A549 (cell line): ENCODE data around the gene FAM89A. TPM values are rescaled to one million over a fixed set of nuclear protein-coding genes. Genes with fewer than 3 reads are reported as not detected.

Source experiments
- ATAC-seq, 2 experiments: fragments of 200-7000 bp in 1 of 2; fragments of >200 bp in 1 of 2; cut with Nextera tagmentation in 1 of 2; cut with Tn5 transposase in 1 of 2; 3 replicates each; pipeline versions ENCODE4 v1.8.0 to v1.9.1; 2018 to 2020; ENCODE audit warnings: mild to moderate bottlenecking in 1 of 2, moderate library complexity in 1 of 2
- CTCF ChIA-PET: fragments of 300-600 bp; sonication (Branson Sonifier 250); formaldehyde crosslinking; extraction: SDS; loops from one replicate; lab custom pipeline; 2021; ENCODE audit warnings: antibody characterized with exemption, inconsistent platforms; lab: Yijun Ruan, JAX
- POLR2A ChIA-PET: fragments of 350-600 bp; formaldehyde crosslinking; extraction: SDS; loops from one replicate; lab custom pipeline; 2021; ENCODE audit warnings: antibody characterized with exemption, inconsistent platforms; lab: Yijun Ruan, JAX
- DNase-seq, 2 experiments: peaks; one replicate each; pipeline versions ENCODE4 v3.0.0 to v3.0.0-alpha.2; 2011 to 2016; ENCODE audit warnings: low read depth in 1 of 2, low spot score in 1 of 2
- FAIRE-seq: peaks from 2 replicates; lab custom pipeline; 2011; peaks lifted over from hg19 to GRCh38; lab: Jason Lieb, UNC
- H3K27ac ChIP-seq, 2 experiments: fragments of >200 bp; sonication (Bioruptor Twin); formaldehyde crosslinking; 3 replicates each; pipeline ENCODE4 v1.5.1; 2016 to 2017
- H3K4me1 ChIP-seq: fragments of >200 bp; sonication (Bioruptor Twin); formaldehyde crosslinking; 3 replicates; pipeline ENCODE4 v1.6.1; 2016
- H3K4me2 ChIP-seq: fragments of >200 bp; sonication (Bioruptor Twin); formaldehyde crosslinking; 3 replicates; pipeline ENCODE4 v1.6.1; 2016
- H3K4me3 ChIP-seq: fragments of >200 bp; sonication (Bioruptor Twin); formaldehyde crosslinking; 3 replicates; pipeline ENCODE4 v1.5.1; 2016
- H3K9me3 ChIP-seq: fragments of >200 bp; sonication (Bioruptor Twin); formaldehyde crosslinking; 3 replicates; pipeline ENCODE4 v1.6.1; 2016
- ATOH8 ChIP-seq: fragments of 250-450 bp; sonication (Bioruptor Pico); IDR thresholded peaks from 2 replicates; pipeline ENCODE4 v1.5.0; 2020; ENCODE audit warnings: low read depth, mild to moderate bottlenecking, moderate library complexity
- CBX2 ChIP-seq: fragments of 200-600 bp; sonication (generic); IDR thresholded peaks from 2 replicates; pipeline ENCODE4 v1.6.1; 2016; ENCODE audit warnings: low read depth, mild to moderate bottlenecking, borderline replicate concordance
- CEBPB ChIP-seq, 2 experiments: fragments of >200 bp in 1 of 2; sonication (Bioruptor Twin) in 1 of 2; formaldehyde crosslinking in 1 of 2; IDR thresholded peaks; 2 replicates each; pipeline ENCODE4 v1.6.1; 2012 to 2016
- CHD2 ChIP-seq: fragments of 150-350 bp; IDR thresholded peaks from 2 replicates; pipeline ENCODE4 v1.6.1; 2014; ENCODE audit warnings: low read length; ENCODE audit not compliant: partially characterized antibody
- CTCF ChIP-seq: fragments of >200 bp; sonication (Bioruptor Twin); formaldehyde crosslinking; IDR thresholded peaks from 3 replicates; pipeline ENCODE4 v1.5.1; 2016
- EP300 ChIP-seq, 2 experiments: fragments of >200 bp; sonication (Bioruptor Twin); formaldehyde crosslinking; IDR thresholded peaks; 2 replicates in 1 of 2; 3 replicates in 1 of 2; pipeline ENCODE4 v1.6.1; 2016 to 2017
- FOSB ChIP-seq: fragments of 250-450 bp; sonication (Bioruptor Pico); IDR thresholded peaks from 2 replicates; pipeline ENCODE4 v1.5.0; 2020; ENCODE audit warnings: mild to moderate bottlenecking, moderate library complexity
- FOSL2 ChIP-seq, 2 experiments: fragments of 450-650 bp in 1 of 2; fragments of >200 bp in 1 of 2; sonication (Bioruptor Twin) in 1 of 2; formaldehyde crosslinking; IDR thresholded peaks; 2 replicates each; pipeline versions ENCODE4 v1.5.0 to v1.6.1; 2016 to 2020; ENCODE audit warnings: mild to moderate bottlenecking in 1 of 2, moderate library complexity in 1 of 2
- FOXS1 ChIP-seq: fragments of 250-450 bp; sonication (Bioruptor Pico); IDR thresholded peaks from 2 replicates; pipeline ENCODE4 v1.5.0; 2020; ENCODE audit warnings: mild to moderate bottlenecking, moderate library complexity
- HDAC2 ChIP-seq: fragments of 200-600 bp; sonication (generic); IDR thresholded peaks from 2 replicates; pipeline ENCODE4 v1.6.1; 2016
- HEYL ChIP-seq: fragments of 250-450 bp; sonication (Bioruptor Pico); IDR thresholded peaks from 2 replicates; pipeline ENCODE4 v1.8.0; 2021; ENCODE audit warnings: mild to moderate bottlenecking, moderate library complexity
- HOXB5 ChIP-seq: fragments of 250-450 bp; sonication (Bioruptor Pico); IDR thresholded peaks from 2 replicates; pipeline ENCODE4 v1.5.0; 2020; ENCODE audit warnings: mild to moderate bottlenecking, moderate library complexity
- JUN ChIP-seq, 2 experiments: fragments of >200 bp; sonication (Bioruptor Twin); formaldehyde crosslinking; IDR thresholded peaks; 2 replicates in 1 of 2; 3 replicates in 1 of 2; pipeline ENCODE4 v1.6.1; 2016 to 2017
- JUNB ChIP-seq: fragments of >200 bp; sonication (Bioruptor Twin); formaldehyde crosslinking; IDR thresholded peaks from 2 replicates; pipeline ENCODE4 v1.6.1; 2016
- KDM5A ChIP-seq: fragments of 200-600 bp; sonication (generic); IDR thresholded peaks from 2 replicates; pipeline ENCODE4 v1.6.1; 2016; ENCODE audit warnings: antibody characterized with exemption, mild to moderate bottlenecking
- MYC ChIP-seq: IDR thresholded peaks from 2 replicates; pipeline ENCODE4 v1.6.1; 2012; ENCODE audit warnings: mild to moderate bottlenecking, inconsistent platforms, low read length, improper control_type of control experiment, borderline replicate concordance
- PBX3 ChIP-seq: IDR thresholded peaks from 2 replicates; pipeline ENCODE4 v1.6.1; 2012
- POLR2A ChIP-seq: IDR thresholded peaks from 2 replicates; pipeline ENCODE4 v1.6.1; 2012; ENCODE audit warnings: mild to moderate bottlenecking, low read length
- POLR2AphosphoS2 ChIP-seq: conservative IDR thresholded peaks from 2 replicates; pipeline ENCODE4 v1.6.1; 2012; ENCODE audit warnings: low read length, improper control_type of control experiment, inconsistent platforms
- RAD21 ChIP-seq, 2 experiments: fragments of >200 bp in 1 of 2; sonication (Bioruptor Twin) in 1 of 2; formaldehyde crosslinking in 1 of 2; IDR thresholded peaks in 1 of 2; conservative IDR thresholded peaks in 1 of 2; 2 replicates in 1 of 2; 3 replicates in 1 of 2; pipeline ENCODE4 v1.6.1; 2012 to 2018; ENCODE audit warnings: inconsistent platforms in 1 of 2
- RARB ChIP-seq: fragments of 250-450 bp; sonication (Bioruptor Pico); IDR thresholded peaks from 2 replicates; pipeline ENCODE4 v1.8.0; 2021; ENCODE audit warnings: mild to moderate bottlenecking, moderate library complexity
- RCOR1 ChIP-seq: fragments of 150-350 bp; IDR thresholded peaks from 2 replicates; pipeline ENCODE4 v1.6.1; 2014; ENCODE audit warnings: antibody characterized with exemption, low read length, low read depth
- REST ChIP-seq: fragments of 200-600 bp; sonication (generic); IDR thresholded peaks from 2 replicates; pipeline ENCODE4 v1.6.1; 2016; ENCODE audit warnings: antibody characterized with exemption, mild to moderate bottlenecking, moderate library complexity
- SMC3 ChIP-seq: fragments of >200 bp; sonication (Bioruptor Twin); formaldehyde crosslinking; IDR thresholded peaks from 3 replicates; pipeline ENCODE4 v1.6.1; 2018; ENCODE audit warnings: inconsistent platforms
- SREBF2 ChIP-seq: fragments of 450-650 bp; IDR thresholded peaks from 2 replicates; pipeline ENCODE4 v1.6.1; 2014; ENCODE audit warnings: mild to moderate bottlenecking, moderate library complexity
- TFCP2L1 ChIP-seq: fragments of 250-450 bp; sonication (Bioruptor Pico); IDR thresholded peaks from 2 replicates; pipeline ENCODE4 v1.5.0; 2021; ENCODE audit warnings: mild to moderate bottlenecking
- TP53 ChIP-seq: fragments of 250-450 bp; sonication (Bioruptor Pico); IDR thresholded peaks from 2 replicates; pipeline ENCODE4 v1.5.0; 2021; ENCODE audit warnings: mild to moderate bottlenecking, moderate library complexity
- ZNF302 ChIP-seq: fragments of 250-450 bp; sonication (Bioruptor Pico); IDR thresholded peaks from 2 replicates; pipeline ENCODE4 v1.9.0; 2021; ENCODE audit warnings: inconsistent platforms, mild to moderate bottlenecking, moderate library complexity
- whole genome bisulfite sequencing: methylation state at CpG from one replicate; pipeline ENCODE4 v1.1.6; 2017; ENCODE audit errors: missing lambda C conversion rate; 5-methylcytosine and 5-hydroxymethylcytosine counted together
- polyA plus RNA-seq, 4 experiments: library from polyadenylated mRNA; depleted of rRNA in 3 of 4; stranded (reverse); fragments of >200 nt; fragmentation: RNase III in 1 of 4; extraction: RNeasy Plus Mini Kit Qiagen cat#74134 plus additional on column Dnase treatment in 1 of 4; gene quantifications; 2 replicates in 3 of 4; 3 replicates in 1 of 4; pipeline ENCODE4 v1.2.3, GENCODE V29; 2011 to 2017

Gene FAM89A
- polyA plus RNA-seq, 2 of the 4 experiments (the other 2 are of a cell fraction), result 13.3 to 25.3 TPM

- peaks cover 19% of the 10 kb centered on the region for H3K4me1 ChIP-seq
- no peak overlapping the region for H3K4me3 ChIP-seq
- no peak overlapping the region for H3K4me2 ChIP-seq
- H3K9me3 ChIP-seq, result no peaks in the 10 kb centered on the region
- TF ChIP-seq KDM5A (no peak), CTCF (no peak), RARB (CRISPR knock-in tag) (no peak), TP53 (no peak), CHD2 (no peak), POLR2A (no peak), ZNF302 (no peak), HOXB5 (CRISPR knock-in tag) (no peak), CEBPB (IDR thresholded peaks at IDR 0.05) (no peak), FOSB (no peak), REST (no peak), MYC (no peak), HDAC2 (no peak)
- DNase-seq (no peak), FAIRE-seq (no peak), ATAC-seq (no peak)
- ChIA-PET CTCF (no interaction called here), POLR2A (no interaction called here)
- no peak overlapping the region for H3K27ac ChIP-seq
- 97% methylated on average over 4 of the region's 4 CpGs for WGBS
These were observed 63.7 kb downstream of the FAM89A start for GRCh38 chr1:230976360-230976759.

GRCh38 chr1:230975636-230976035 is 64.4 kb downstream of the FAM89A start:
- ChIA-PET CTCF (no interaction called here), POLR2A (no interaction called here)
- H3K4me1 ChIP-seq, result peaks cover 16% of the 10 kb centered on the region
- H3K4me3 ChIP-seq, result no peak overlapping the region
- H3K4me2 ChIP-seq, result no peak overlapping the region
- 79% methylated on average over 3 of the region's 3 CpGs for WGBS
- H3K27ac ChIP-seq, result no peak overlapping the region
- no peak for FAIRE-seq
- no peak for ATAC-seq
- no peak for DNase-seq
- no peak for TF ChIP-seq PBX3
- TF ChIP-seq SMC3, result no peak
- no peak for TF ChIP-seq CBX2
- TF ChIP-seq FOXS1 (CRISPR knock-in tag), result no peak
- no peak for TF ChIP-seq FOSL2 (IDR thresholded peaks at IDR 0.05)
- TF ChIP-seq FOSL2 (CRISPR knock-in tag; IDR thresholded peaks at IDR 0.05), result no peak
- TF ChIP-seq JUNB, result no peak
- TF ChIP-seq REST, result no peak
- TF ChIP-seq TFCP2L1 (CRISPR knock-in tag), result no peak
- TF ChIP-seq EP300 (IDR thresholded peaks at IDR 0.05), result no peak
- TF ChIP-seq HEYL (CRISPR knock-in tag), result no peak
- no peak for TF ChIP-seq ATOH8 (CRISPR knock-in tag)
- TF ChIP-seq HOXB5 (CRISPR knock-in tag), result no peak
- TF ChIP-seq SREBF2, result no peak
- no peak for TF ChIP-seq POLR2AphosphoS2
- TF ChIP-seq JUN (IDR thresholded peaks at IDR 0.05), result no peak
- TF ChIP-seq RCOR1, result no peak
- no peak for TF ChIP-seq RAD21 (conservative IDR thresholded peaks at IDR 0.05 in 1 of 2, IDR thresholded peaks at IDR 0.05 in 1 of 2)
- TF ChIP-seq, all 56 proteins: peak for 0
- H3K9me3 ChIP-seq, result no peaks in the 10 kb centered on the region
